Stomach (tissue), 9 donors: ENCODE results near the gene LRRC74B. TPM values are rescaled to one million over a fixed set of nuclear protein-coding genes. Genes with fewer than 3 reads are reported as not detected.
A peak's percentile ranks its signal among the peaks of the same experiment; 100 is the strongest.

ENCODE experiments used
- DNase-seq, 2 donors: peaks; one replicate each; pipeline versions ENCODE4 v3.0.0 to v3.0.0-alpha.2; 2013 to 2019
- H3K27ac ChIP-seq, 5 donors: fragments of 200-600 bp in 4 of 5; sonication (generic) in 4 of 5; one replicate each; pipeline ENCODE4 v1.5.1; 2013 to 2019; ENCODE audit warnings: mild to moderate bottlenecking in 1 of 5, moderate library complexity in 1 of 5
- H3K27me3 ChIP-seq, 3 donors: fragments of 200-600 bp; sonication (generic); one replicate each; pipeline ENCODE4 v1.5.1; 2017 to 2019; ENCODE audit warnings: mixed run types in 1 of 3
- H3K36me3 ChIP-seq, 4 donors: fragments of 200-600 bp; sonication (generic); 1 replicate in 3 of 4; 2 replicates in 1 of 4; pipeline ENCODE4 v1.5.1; 2016 to 2019
- H3K4me1 ChIP-seq, 4 donors: fragments of 200-600 bp; sonication (generic); one replicate each; pipeline ENCODE4 v1.5.1; 2016 to 2019
- H3K4me3 ChIP-seq, 4 donors: fragments of 200-600 bp; sonication (generic) in 3 of 4; one replicate each; pipeline ENCODE4 v1.5.1; 2016 to 2019; ENCODE audit warnings: mild to moderate bottlenecking in 1 of 4
- H3K9me3 ChIP-seq, 4 donors: fragments of 200-600 bp; sonication (generic); one replicate each; pipeline ENCODE4 v1.5.1; 2016 to 2019
- EP300 ChIP-seq: sonication (generic); formaldehyde crosslinking; IDR thresholded peaks from one replicate; pipeline ENCODE4 v1.6.1; 2017; ENCODE audit warnings: antibody characterized with exemption
- POLR2A ChIP-seq, 4 donors: fragments of 450-650 bp; IDR thresholded peaks; one replicate each; pipeline ENCODE4 v1.6.1; 2016; ENCODE audit warnings: antibody characterized with exemption in 4 of 4, control low read depth in 2 of 4, mild to moderate bottlenecking in 1 of 4, moderate library complexity in 1 of 4
- POLR2AphosphoS5 ChIP-seq, 3 donors: sonication (generic); formaldehyde crosslinking; IDR thresholded peaks; one replicate each; pipeline ENCODE4 v1.6.1; 2016; ENCODE audit warnings: antibody characterized with exemption in 3 of 3
- WGBS, 5 donors: extraction: QIAGEN DNeasy Blood & Tissue Kit in 3 of 5; methylation state at CpG; one replicate each; pipeline versions ENCODE4 v1.1.5 to v1.1.7; 2013 to 2018; 5-methylcytosine and 5-hydroxymethylcytosine counted together
- intact Hi-C: fragments of 100-400 bp; cut with DNase I; formaldehyde crosslinking; loops from one replicate; pipeline ENCODE4 v1.15.1; 2023; ENCODE audit warnings: low total_unique reads
- polyA plus RNA-seq, 3 donors: library from polyadenylated mRNA; stranded (reverse); fragments of 200-250 nt; gene quantifications; one replicate each; pipeline ENCODE4 v1.2.3, GENCODE V29; 2013
- total RNA-seq, 5 donors: library from RNA; depleted of rRNA; stranded (reverse); fragments of >200 nt; gene quantifications; one replicate each; pipeline versions ENCODE4 v1.1.0 to v1.2.3, GENCODE V29; 2014 to 2016
- TF ChIP-seq, protein P1 (sequence below), 7 experiments: fragments of 450-650 bp in 4 of 7; fragments of 200-600 bp in 3 of 7; sonication (generic) in 3 of 7; IDR thresholded peaks; one replicate each; pipeline ENCODE4 v1.5.1; 2016 to 2019; ENCODE audit warnings: antibody characterized with exemption in 7 of 7, control low read depth in 2 of 7, mild to moderate bottlenecking in 1 of 7
- donor health status: healthy with polysubstance abuse.
- donor health status: Bipolar disorder and iron deficiency.
- donor health status: healthy.

The LRRC74B gene
- total and polyA plus RNA-seq, 8 donors, result not detected

DNA sequence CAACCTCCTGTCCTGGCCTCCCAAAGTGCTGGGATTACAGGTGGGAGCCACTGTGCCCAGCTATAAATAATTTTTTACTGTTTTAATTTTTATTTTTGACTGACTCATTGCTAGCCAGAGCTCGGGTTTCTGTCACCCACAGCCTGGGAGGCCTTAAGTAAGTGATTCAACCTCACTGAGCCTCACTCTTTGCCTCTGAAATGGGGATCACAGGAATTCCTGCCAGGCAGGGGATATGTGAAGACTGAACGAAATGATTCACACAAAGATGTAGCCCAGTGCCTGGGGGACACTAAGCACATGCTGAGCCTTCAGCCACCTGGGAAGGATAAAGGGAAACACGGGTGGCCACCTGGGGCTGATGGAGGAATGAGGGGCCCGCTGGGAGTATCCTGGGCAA lies 3.8 kb upstream of the LRRC74B start:
- Histone ChIP-seq H3K9me3 (no peaks in the 10 kb centered on the region), H3K36me3 (no peaks in the 10 kb centered on the region), H3K4me3 (no peak overlapping the region), H3K4me1 (peaks cover 9 to 34% (median 19%) of the 10 kb centered on the region in 4 donors), H3K27me3 (peaks cover 0 to 19% (median 5%) of the 10 kb centered on the region in 3 donors), H3K27ac (no peak overlapping the region)
- WGBS, 5 donors, result 77 to 79% (median 77%) methylated on average over 4 of the region's 4 CpGs
- TF ChIP-seq POLR2A (IDR thresholded peaks at IDR 0.05), result no peak
- TF ChIP-seq EP300, result no peak
- TF ChIP-seq, protein P1, sequence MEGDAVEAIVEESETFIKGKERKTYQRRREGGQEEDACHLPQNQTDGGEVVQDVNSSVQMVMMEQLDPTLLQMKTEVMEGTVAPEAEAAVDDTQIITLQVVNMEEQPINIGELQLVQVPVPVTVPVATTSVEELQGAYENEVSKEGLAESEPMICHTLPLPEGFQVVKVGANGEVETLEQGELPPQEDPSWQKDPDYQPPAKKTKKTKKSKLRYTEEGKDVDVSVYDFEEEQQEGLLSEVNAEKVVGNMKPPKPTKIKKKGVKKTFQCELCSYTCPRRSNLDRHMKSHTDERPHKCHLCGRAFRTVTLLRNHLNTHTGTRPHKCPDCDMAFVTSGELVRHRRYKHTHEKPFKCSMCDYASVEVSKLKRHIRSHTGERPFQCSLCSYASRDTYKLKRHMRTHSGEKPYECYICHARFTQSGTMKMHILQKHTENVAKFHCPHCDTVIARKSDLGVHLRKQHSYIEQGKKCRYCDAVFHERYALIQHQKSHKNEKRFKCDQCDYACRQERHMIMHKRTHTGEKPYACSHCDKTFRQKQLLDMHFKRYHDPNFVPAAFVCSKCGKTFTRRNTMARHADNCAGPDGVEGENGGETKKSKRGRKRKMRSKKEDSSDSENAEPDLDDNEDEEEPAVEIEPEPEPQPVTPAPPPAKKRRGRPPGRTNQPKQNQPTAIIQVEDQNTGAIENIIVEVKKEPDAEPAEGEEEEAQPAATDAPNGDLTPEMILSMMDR (IDR thresholded peaks at IDR 0.05), result no peak
- TF ChIP-seq POLR2AphosphoS5 (IDR thresholded peaks at IDR 0.05), result no peak
- intact Hi-C loops, result no loop called here
- DNase-seq, result no peak

DNA sequence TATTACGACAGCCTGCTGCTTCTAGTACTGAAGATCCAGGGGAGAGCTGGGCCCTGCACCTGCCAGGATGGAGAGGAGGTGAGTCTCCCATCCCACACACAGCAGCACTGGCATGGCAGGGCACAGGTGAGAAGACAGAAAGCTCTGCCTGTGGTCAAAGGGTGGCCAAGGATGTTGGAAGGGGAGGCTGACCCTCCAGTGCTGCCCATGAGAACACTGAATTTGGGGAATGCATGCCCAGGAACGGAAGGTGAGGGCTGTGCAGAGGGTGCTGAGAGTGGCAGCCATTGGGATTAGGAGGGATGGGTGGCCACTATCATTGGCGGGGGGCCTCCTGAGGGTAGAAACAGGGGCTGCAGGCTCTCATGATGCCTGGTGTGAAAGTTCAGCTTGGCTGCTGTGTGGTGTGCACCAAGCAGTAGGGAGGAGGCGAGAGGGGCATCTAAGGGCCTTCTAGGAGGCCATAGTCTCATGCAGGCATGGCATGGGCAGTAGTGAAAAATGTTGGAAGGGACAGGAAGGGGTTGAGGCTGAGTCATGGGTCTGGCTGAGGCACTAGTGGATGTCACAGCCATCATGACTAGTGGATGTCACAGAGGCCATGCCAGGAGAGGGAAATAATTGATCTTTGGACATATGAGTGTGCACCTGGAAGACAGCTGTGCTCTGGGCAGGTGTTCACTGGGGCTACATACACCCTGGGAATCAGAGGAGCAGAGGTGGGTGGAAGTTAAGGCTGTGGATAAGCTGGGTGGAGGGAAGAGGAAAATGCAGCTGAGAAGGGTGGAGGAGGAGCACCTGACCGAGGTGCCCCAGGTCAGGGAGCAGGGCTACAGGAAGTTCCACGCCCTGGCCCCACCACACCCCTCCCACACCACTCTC lies 2.5 kb upstream of the LRRC74B start:
- intact Hi-C loops, result no loop called here
- WGBS, 5 donors, result 74 to 85% (median 80%) methylated on average over 6 of the region's 6 CpGs
- TF ChIP-seq EP300, result no peak
- no peak for TF ChIP-seq POLR2A (IDR thresholded peaks at IDR 0.05)
- TF ChIP-seq POLR2AphosphoS5 (IDR thresholded peaks at IDR 0.05), result no peak
- TF ChIP-seq, protein P1 (IDR thresholded peaks at IDR 0.05), result no peak
- no peak for DNase-seq
- no peak overlapping the region for H3K4me3 ChIP-seq
- peaks cover 0 to 19% (median 5%) of the 10 kb centered on the region in 3 donors for H3K27me3 ChIP-seq
- H3K36me3 ChIP-seq, result no peaks in the 10 kb centered on the region
- peaks cover 9 to 29% (median 16%) of the 10 kb centered on the region in 4 donors for H3K4me1 ChIP-seq
- H3K9me3 ChIP-seq, result no peaks in the 10 kb centered on the region
- H3K27ac ChIP-seq, result no peak overlapping the region

DNA sequence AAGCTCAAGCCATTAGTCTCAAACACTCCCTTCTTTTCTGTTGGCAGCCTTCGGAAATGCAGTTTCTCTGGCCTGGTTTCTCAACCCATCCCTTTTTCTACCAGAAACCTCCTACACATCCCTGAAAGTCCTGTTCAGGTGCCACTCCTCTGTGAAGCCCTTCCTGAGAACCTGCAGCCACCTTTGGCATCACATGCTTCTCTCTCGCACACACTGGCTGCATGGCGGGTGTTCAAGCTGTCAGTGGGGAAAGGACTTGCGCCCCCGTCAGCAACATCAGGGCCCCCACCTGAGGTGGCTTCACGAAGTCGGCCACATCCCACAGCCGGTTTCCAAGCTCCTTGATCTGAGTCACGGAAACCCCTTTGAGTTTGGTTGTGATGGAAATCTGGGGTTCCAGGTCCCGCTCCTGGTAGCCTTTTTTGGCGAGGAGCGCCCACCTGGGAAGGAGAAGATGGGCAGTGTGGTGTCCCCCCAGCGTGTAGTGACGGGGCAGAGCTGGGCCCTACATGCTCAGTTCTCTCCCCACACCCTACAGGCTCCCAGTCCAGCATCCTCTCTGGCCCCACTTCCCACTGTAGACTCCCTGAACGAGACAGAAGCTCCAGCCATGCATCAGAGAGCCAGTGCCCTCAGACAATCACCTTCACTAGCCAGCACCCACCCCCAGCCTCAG lies 1.7 kb upstream of the LRRC74B start:
- 82 to 90% (median 88%) methylated on average over 13 to 15 of the region's 15 CpGs for WGBS, 5 donors
- intact Hi-C loops, result no loop called here
- Histone ChIP-seq H3K4me1 (peaks cover 9 to 29% (median 16%) of the 10 kb centered on the region in 4 donors), H3K9me3 (no peaks in the 10 kb centered on the region), H3K4me3 (peak overlapping the region in 1 of 4 donors; percentile 32), H3K36me3 (no peaks in the 10 kb centered on the region), H3K27ac (peak overlapping the region in 1 of 5 donors; percentile 52), H3K27me3 (peaks cover 0 to 19% (median 5%) of the 10 kb centered on the region in 3 donors)
- TF ChIP-seq, protein P1 (IDR thresholded peaks at IDR 0.05), result no peak
- no peak for TF ChIP-seq POLR2A (IDR thresholded peaks at IDR 0.05)
- DNase-seq, result no peak

DNA sequence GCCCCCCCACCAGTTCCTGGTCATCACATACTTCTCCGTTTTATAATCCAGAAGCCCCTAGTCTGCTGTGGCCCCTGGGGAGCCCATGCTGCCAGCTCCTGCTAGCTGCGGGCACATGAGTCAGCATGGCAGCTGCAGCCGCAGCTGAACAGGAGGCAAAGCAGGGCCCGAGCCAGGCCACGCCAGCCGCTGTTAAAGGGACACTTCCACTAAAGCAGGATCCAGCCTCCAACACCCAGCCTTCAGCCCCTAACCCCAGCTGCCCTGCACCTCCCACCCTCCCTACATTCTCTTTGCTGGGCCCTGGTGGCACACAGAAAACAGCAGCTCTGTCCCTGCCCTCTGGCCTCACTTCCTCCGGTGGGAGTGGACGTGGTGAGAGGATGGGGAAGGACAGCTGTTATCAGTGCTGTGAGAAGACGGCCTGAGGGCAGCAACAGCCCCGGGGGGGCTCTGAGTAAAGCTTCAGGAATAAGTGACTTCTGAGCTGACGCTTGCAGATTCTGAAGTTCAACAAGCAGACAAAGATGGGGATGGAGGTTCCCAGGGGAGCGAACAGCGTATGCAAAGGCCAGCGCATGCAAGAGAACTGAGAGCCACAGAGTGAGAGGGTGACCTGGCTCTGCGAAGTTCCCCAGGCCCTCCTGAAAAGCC lies 688 bp upstream of the LRRC74B start:
- peaks cover 9 to 29% (median 16%) of the 10 kb centered on the region in 4 donors for H3K4me1 ChIP-seq
- no peaks in the 10 kb centered on the region for H3K9me3 ChIP-seq
- H3K27ac ChIP-seq, result peak overlapping the region in 1 of 5 donors; percentile 52
- intact Hi-C loops, result no loop called here
- DNase-seq, result no peak
- no peaks in the 10 kb centered on the region for H3K36me3 ChIP-seq
- peaks cover 0 to 19% (median 5%) of the 10 kb centered on the region in 3 donors for H3K27me3 ChIP-seq
- H3K4me3 ChIP-seq, result peak overlapping the region; percentile 32 to 51 (median 46)
- TF ChIP-seq POLR2A (IDR thresholded peaks at IDR 0.05), result no peak
- TF ChIP-seq, protein P1 (IDR thresholded peaks at IDR 0.05), result no peak
- WGBS, 5 donors, result 7 to 25% (median 21%) methylated on average over 14 to 15 of the region's 15 CpGs
